HL-60 (cell line): ENCODE measurements around the gene PANX2.

Experiments used
- DNase-seq, 2 experiments: peaks; one replicate each; pipeline ENCODE4 v3.0.0-alpha.2; 2010 to 2020; ENCODE audit warnings: low read depth in 1 of 2, low spot score in 1 of 2
- H3K27ac ChIP-seq: fragments of 250-450 bp; sonication (Bioruptor Pico); replicated peaks from 2 replicates; pipeline ENCODE4 v1.5.1; 2020; ENCODE audit warnings: mild to moderate bottlenecking, moderate library complexity
- H3K27me3 ChIP-seq: fragments of 250-450 bp; sonication (Bioruptor Pico); 2 replicates; pipeline ENCODE4 v1.5.1; 2021; ENCODE audit warnings: mild to moderate bottlenecking, moderate library complexity; ENCODE audit not compliant: insufficient read depth, poor library complexity, severe bottlenecking
- H3K4me3 ChIP-seq: replicated peaks from 2 replicates; pipeline ENCODE4 v1.5.1; 2011; ENCODE audit warnings: mild to moderate bottlenecking, control low read depth, low read length; ENCODE audit not compliant: insufficient read depth
- CTCF ChIP-seq: IDR thresholded peaks from one replicate; pipeline ENCODE4 v1.5.1; 2011; ENCODE audit warnings: low read length, control low read depth, inconsistent platforms; ENCODE audit not compliant: insufficient read depth
- GABPA ChIP-seq: IDR thresholded peaks from 2 replicates; pipeline ENCODE4 v1.6.1; 2012; ENCODE audit warnings: low read depth
- POLR2AphosphoS5 ChIP-seq: IDR thresholded peaks from 2 replicates; pipeline ENCODE4 v1.6.1; 2012; ENCODE audit warnings: low read depth
- REST ChIP-seq: IDR thresholded peaks from 2 replicates; pipeline ENCODE4 v1.6.1; 2012; ENCODE audit warnings: low read depth; ENCODE audit not compliant: insufficient replicate concordance
- SPI1 ChIP-seq: IDR thresholded peaks from 2 replicates; pipeline ENCODE4 v1.6.1; 2012; ENCODE audit warnings: low read depth, mild to moderate bottlenecking, borderline replicate concordance

The PANX2 gene

GRCh38 chr22:50211147-50211546 lies 40.6 kb downstream of the PANX2 start:
- Histone ChIP-seq H3K27ac (no peak overlapping the region), H3K4me3 (no peak overlapping the region), H3K27me3 (no peaks in the 10 kb centered on the region)
- no peak for DNase-seq
- TF ChIP-seq REST: no peak
- no peak for TF ChIP-seq GABPA
- no peak for TF ChIP-seq CTCF
- TF ChIP-seq SPI1: no peak
- TF ChIP-seq POLR2AphosphoS5: no peak

GRCh38 chr22:50213263-50213662 lies 42.7 kb downstream of the PANX2 start:
- no peaks in the 10 kb centered on the region for H3K27me3 ChIP-seq
- H3K27ac ChIP-seq: no peak overlapping the region
- no peak overlapping the region for H3K4me3 ChIP-seq
- no peak for TF ChIP-seq GABPA
- no peak for TF ChIP-seq POLR2AphosphoS5
- no peak for TF ChIP-seq REST
- no peak for TF ChIP-seq CTCF
- no peak for TF ChIP-seq SPI1
- DNase-seq: no peak

- Histone ChIP-seq H3K4me3 (no peak overlapping the region), H3K27ac (no peak overlapping the region), H3K27me3 (no peaks in the 10 kb centered on the region)
- no peak for DNase-seq
- TF ChIP-seq POLR2AphosphoS5 (peak; percentile 15; the same call in 1 of the 2 replicates), CTCF (no peak)
These were observed 44.9 kb downstream of the PANX2 start for GRCh38 chr22:50215297-50216054.

- TF ChIP-seq GABPA (no peak), REST (no peak), POLR2AphosphoS5 (no peak), SPI1 (no peak), CTCF (no peak)
- Histone ChIP-seq H3K27ac (no peak overlapping the region), H3K27me3 (no peaks in the 10 kb centered on the region), H3K4me3 (no peak overlapping the region)
- no peak for DNase-seq
These were observed 45.6 kb downstream of the PANX2 start for GRCh38 chr22:50216055-50216683.
